Uterus (tissue), 2 donors: ENCODE data around the gene USP12.

Experiments used
- CTCF ChIP-seq, 4 experiments: fragments of 200-600 bp in 2 of 4; fragments of 450-650 bp in 2 of 4; sonication (generic) in 2 of 4; IDR thresholded peaks; one replicate each; pipeline ENCODE4 v1.5.1; 2016 to 2019; ENCODE audit warnings: antibody characterized with exemption in 4 of 4, mild to moderate bottlenecking in 2 of 4, moderate library complexity in 1 of 4
- POLR2A ChIP-seq, 2 donors: fragments of 450-650 bp; IDR thresholded peaks; one replicate each; pipeline ENCODE4 v1.6.1; 2016; ENCODE audit warnings: antibody characterized with exemption in 2 of 2, mild to moderate bottlenecking in 1 of 2, moderate library complexity in 1 of 2

- TF ChIP-seq CTCF (IDR thresholded peaks at IDR 0.05), result no peak
- TF ChIP-seq POLR2A (IDR thresholded peaks at IDR 0.05), result no peak
Measured at GRCh38 chr13:27018882-27019281, 152.7 kb downstream of the USP12 start.
